Smooth muscle cell (in vitro differentiated cells): Measurements from ENCODE around the gene PTPRS. TPM values are rescaled to one million over a fixed set of nuclear protein-coding genes. Genes with fewer than 3 reads are reported as not detected.

ENCODE experiments used
- DNase-seq: peaks from one replicate; lab custom pipeline; 2025; ENCODE audit not compliant: unreplicated experiment; lab: John Stamatoyannopoulos, UW
- H2AFZ ChIP-seq: fragments of 200-600 bp; sonication (generic); 2 replicates; pipeline ENCODE4 v1.6.0; 2016; ENCODE audit warnings: antibody characterized with exemption, low read depth, mild to moderate bottlenecking
- H3F3A ChIP-seq: fragments of 200-600 bp; sonication (generic); 2 replicates; pipeline ENCODE4 v1.6.0; 2017; ENCODE audit warnings: antibody characterized with exemption, low read depth
- H3K27ac ChIP-seq: fragments of 200-600 bp; sonication (generic); 2 replicates; pipeline ENCODE4 v1.5.1; 2016; ENCODE audit warnings: low read depth, mild to moderate bottlenecking
- H3K27me3 ChIP-seq: fragments of 200-600 bp; sonication (generic); 2 replicates; pipeline ENCODE4 v1.6.1; 2016; ENCODE audit warnings: low read depth, mild to moderate bottlenecking
- H3K36me3 ChIP-seq: fragments of 200-600 bp; sonication (generic); 2 replicates; pipeline ENCODE4 v1.5.1; 2016; ENCODE audit warnings: low read depth
- H3K4me1 ChIP-seq: fragments of 200-600 bp; sonication (generic); 2 replicates; pipeline ENCODE4 v1.5.1; 2016; ENCODE audit warnings: low read depth
- H3K4me2 ChIP-seq: fragments of 200-600 bp; sonication (generic); 2 replicates; pipeline ENCODE4 v1.6.0; 2016; ENCODE audit warnings: mild to moderate bottlenecking
- H3K4me3 ChIP-seq: fragments of 200-600 bp; sonication (generic); 2 replicates; pipeline ENCODE4 v1.5.1; 2016; ENCODE audit warnings: mild to moderate bottlenecking
- H3K79me2 ChIP-seq: fragments of 200-600 bp; sonication (generic); 2 replicates; pipeline ENCODE4 v1.6.0; 2016; ENCODE audit warnings: low read depth, mild to moderate bottlenecking
- H3K9ac ChIP-seq: fragments of 200-600 bp; sonication (generic); 2 replicates; pipeline ENCODE4 v1.6.0; 2016; ENCODE audit warnings: low read depth
- H3K9me3 ChIP-seq: fragments of 200-600 bp; sonication (generic); replicated peaks from 2 replicates; pipeline ENCODE4 v1.5.1; 2016; ENCODE audit warnings: low read depth
- H4K20me1 ChIP-seq: fragments of 200-600 bp; sonication (generic); 2 replicates; pipeline ENCODE4 v1.6.0; 2016; ENCODE audit warnings: low read depth
- WGBS: methylation state at CpG from one replicate; pipeline ENCODE4 v1.1.7; 2016; ENCODE audit warnings: low lambda C conversion rate; 5-methylcytosine and 5-hydroxymethylcytosine counted together
- polyA plus RNA-seq: library from polyadenylated mRNA; unstranded; fragments of >200 nt; fragmentation: Nextera tagmentation; extraction: Ambion mirVana; gene quantifications from 2 replicates; pipeline ENCODE4 v1.2.1, GENCODE V29; 2016
- total RNA-seq: library from RNA; depleted of rRNA; stranded (reverse); fragments of >200 nt; gene quantifications from 2 replicates; pipeline ENCODE4 v1.2.3, GENCODE V29; 2014
- TF ChIP-seq, protein P1 (sequence below): fragments of 200-600 bp; sonication (generic); IDR thresholded peaks from 2 replicates; pipeline ENCODE4 v1.5.1; 2017; ENCODE audit warnings: borderline replicate concordance, mild to moderate bottlenecking, antibody characterized with exemption; ENCODE audit not compliant: insufficient read depth, poor library complexity, severe bottlenecking

PTPRS gene
- total and polyA plus RNA-seq, 2 experiments from 2014 or later = 30.2 to 71.6 TPM

DNA sequence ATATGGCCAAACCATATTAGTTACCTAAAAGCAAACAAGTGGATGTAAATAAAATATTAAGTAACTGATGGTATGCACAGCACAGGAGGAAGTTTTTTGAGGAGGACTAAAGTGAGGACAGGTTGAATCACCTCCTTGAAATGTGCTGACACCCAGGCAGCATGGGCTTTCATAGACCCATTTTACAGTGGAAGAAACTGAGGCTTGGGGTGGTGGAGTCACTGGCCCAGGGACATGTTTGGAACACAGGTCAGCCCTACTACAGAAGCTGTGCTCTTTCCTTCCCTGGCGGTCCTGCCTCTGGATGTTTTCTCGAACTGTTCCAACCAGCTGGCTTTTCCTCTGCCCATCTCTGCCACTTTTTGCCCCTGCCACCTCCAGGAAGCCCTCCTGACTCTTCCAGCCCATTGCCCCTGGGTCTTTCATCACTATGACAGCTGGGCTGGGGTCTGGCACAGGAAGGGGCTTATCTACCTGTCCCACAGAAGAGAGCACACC, 11.2 kb upstream of the PTPRS start:
- DNase-seq = no peak
- Histone ChIP-seq H3K9me3 (no peaks in the 10 kb centered on the region), H3K4me2 (no peak overlapping the region), H3K4me3 (no peak overlapping the region), H3K27me3 (peaks cover 9% of the 10 kb centered on the region), H3F3A (no peaks in the 10 kb centered on the region), H3K36me3 (no peaks in the 10 kb centered on the region), H2AFZ (no peak overlapping the region), H4K20me1 (no peaks in the 10 kb centered on the region), H3K27ac (no peak overlapping the region), H3K4me1 (no peaks in the 10 kb centered on the region), H3K9ac (no peak overlapping the region), H3K79me2 (no peaks in the 10 kb centered on the region)
- TF ChIP-seq, protein P1, sequence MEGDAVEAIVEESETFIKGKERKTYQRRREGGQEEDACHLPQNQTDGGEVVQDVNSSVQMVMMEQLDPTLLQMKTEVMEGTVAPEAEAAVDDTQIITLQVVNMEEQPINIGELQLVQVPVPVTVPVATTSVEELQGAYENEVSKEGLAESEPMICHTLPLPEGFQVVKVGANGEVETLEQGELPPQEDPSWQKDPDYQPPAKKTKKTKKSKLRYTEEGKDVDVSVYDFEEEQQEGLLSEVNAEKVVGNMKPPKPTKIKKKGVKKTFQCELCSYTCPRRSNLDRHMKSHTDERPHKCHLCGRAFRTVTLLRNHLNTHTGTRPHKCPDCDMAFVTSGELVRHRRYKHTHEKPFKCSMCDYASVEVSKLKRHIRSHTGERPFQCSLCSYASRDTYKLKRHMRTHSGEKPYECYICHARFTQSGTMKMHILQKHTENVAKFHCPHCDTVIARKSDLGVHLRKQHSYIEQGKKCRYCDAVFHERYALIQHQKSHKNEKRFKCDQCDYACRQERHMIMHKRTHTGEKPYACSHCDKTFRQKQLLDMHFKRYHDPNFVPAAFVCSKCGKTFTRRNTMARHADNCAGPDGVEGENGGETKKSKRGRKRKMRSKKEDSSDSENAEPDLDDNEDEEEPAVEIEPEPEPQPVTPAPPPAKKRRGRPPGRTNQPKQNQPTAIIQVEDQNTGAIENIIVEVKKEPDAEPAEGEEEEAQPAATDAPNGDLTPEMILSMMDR = no peak
- 88% methylated on average over 2 of the region's 2 CpGs for WGBS

DNA sequence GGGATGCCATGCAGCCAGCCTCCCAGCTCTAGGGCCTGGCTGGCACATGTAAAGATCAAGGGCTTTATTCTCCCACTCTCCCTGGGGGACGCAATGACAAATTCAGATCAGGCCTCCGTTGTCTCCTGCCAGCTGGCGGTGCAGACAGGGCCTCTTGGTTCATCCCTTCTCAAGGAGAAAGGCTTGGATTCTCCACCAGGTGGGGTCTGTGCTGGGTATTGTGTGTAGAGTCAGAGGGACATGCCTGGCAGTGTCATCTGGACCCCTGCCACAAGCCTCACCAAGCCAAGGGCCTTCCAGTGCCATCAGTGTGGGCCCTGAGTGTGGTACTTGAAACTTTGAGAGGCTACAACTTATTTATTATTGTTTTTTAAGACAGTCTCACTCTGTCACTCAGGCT, 8.4 kb upstream of the PTPRS start:
- H2AFZ ChIP-seq = no peak overlapping the region
- H3K27me3 ChIP-seq = no peaks in the 10 kb centered on the region
- H3K9ac ChIP-seq = no peak overlapping the region
- H3F3A ChIP-seq = no peaks in the 10 kb centered on the region
- no peaks in the 10 kb centered on the region for H3K36me3 ChIP-seq
- H3K4me2 ChIP-seq = no peak overlapping the region
- no peaks in the 10 kb centered on the region for H4K20me1 ChIP-seq
- no peak overlapping the region for H3K4me3 ChIP-seq
- H3K4me1 ChIP-seq = peaks cover 4% of the 10 kb centered on the region
- H3K9me3 ChIP-seq = no peaks in the 10 kb centered on the region
- no peak for DNase-seq
- no peak overlapping the region for H3K27ac ChIP-seq
- H3K79me2 ChIP-seq = no peaks in the 10 kb centered on the region
- WGBS = 69% methylated on average over 3 of the region's 3 CpGs
- TF ChIP-seq, protein P1 = no peak

DNA sequence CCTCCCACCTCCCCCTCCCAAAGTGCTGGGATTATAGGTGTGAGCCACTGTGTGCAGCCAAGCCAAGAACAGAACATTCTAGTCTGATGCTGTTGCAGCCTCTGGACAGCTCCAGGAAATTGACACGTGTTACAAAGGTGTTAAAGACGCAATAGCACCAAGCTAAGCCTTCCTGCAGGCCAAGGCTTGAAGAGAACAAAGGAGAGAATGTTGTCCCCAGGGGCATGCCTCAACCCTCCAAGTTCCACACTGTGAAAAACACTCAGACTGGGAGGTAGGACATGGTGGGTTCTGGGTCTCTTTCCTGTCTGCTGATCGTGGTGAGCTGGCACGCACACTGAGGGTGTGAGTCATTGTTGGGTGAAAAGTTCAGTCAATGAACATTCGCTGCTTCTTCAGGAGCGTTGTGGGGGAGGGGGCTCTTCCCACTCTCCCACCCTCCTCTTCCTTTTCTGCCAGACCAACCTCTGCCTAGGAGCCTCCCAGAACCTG, 5.3 kb upstream of the PTPRS start:
- Histone ChIP-seq H3K4me2 (peak overlapping the region; percentile 20), H3K36me3 (no peaks in the 10 kb centered on the region), H3K4me3 (no peak overlapping the region), H3K4me1 (peaks cover 4% of the 10 kb centered on the region), H4K20me1 (no peaks in the 10 kb centered on the region), H3K9ac (no peak overlapping the region), H3F3A (no peaks in the 10 kb centered on the region), H3K9me3 (no peaks in the 10 kb centered on the region), H3K27ac (no peak overlapping the region), H3K79me2 (no peaks in the 10 kb centered on the region), H2AFZ (no peak overlapping the region), H3K27me3 (no peaks in the 10 kb centered on the region)
- WGBS = 14% methylated on average over 6 of the region's 6 CpGs
- no peak for DNase-seq
- TF ChIP-seq, protein P1 = no peak

DNA sequence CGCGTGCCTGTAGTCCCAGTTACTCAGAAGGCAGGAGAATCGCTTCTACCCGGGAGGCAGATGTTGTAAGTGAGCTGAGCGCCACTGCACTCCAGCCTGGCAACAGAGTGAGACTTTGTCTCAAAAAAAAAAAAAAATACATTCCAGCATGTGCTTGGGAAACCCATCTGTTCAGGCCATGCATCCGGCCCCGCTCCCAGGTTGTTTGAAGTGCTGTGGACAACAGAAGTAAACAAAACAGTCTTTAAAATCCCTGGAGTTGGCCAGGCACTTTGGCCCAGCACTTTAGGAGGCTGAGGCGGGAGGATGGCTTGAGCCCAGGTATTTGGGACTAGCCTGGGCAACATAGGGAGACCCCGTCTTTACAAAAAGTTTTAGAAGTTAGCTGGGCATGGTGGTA, 3.2 kb upstream of the PTPRS start:
- Histone ChIP-seq H3F3A (no peaks in the 10 kb centered on the region), H2AFZ (no peak overlapping the region), H3K27me3 (peaks cover 9% of the 10 kb centered on the region), H3K4me3 (no peak overlapping the region), H3K4me2 (no peak overlapping the region), H3K9me3 (no peaks in the 10 kb centered on the region), H4K20me1 (peaks cover 5% of the 10 kb centered on the region), H3K36me3 (no peaks in the 10 kb centered on the region), H3K27ac (no peak overlapping the region), H3K4me1 (peaks cover 9% of the 10 kb centered on the region), H3K9ac (no peak overlapping the region), H3K79me2 (no peaks in the 10 kb centered on the region)
- DNase-seq = no peak
- WGBS = 88% methylated on average over 9 of the region's 9 CpGs
- TF ChIP-seq, protein P1 = no peak
